ENCODE measurements around the gene LIPC. TPM values are rescaled to one million over a fixed set of nuclear protein-coding genes. Genes with fewer than 3 reads are reported as not detected.

The LIPC gene
- polyA plus RNA-seq, 1 of the 3 experiments (the other 2 are of a cell fraction): not detected

GRCh38 chr15:58512522-58512921, 80.7 kb downstream of the LIPC start:
- H3K9me3 ChIP-seq: no peaks in the 10 kb centered on the region
- H3F3A ChIP-seq (replicated peaks; ENCODE audit: insufficient read depth): no peaks in the 10 kb centered on the region
- CTCF ChIA-PET: no interaction called here
- H2AFZ ChIP-seq (ENCODE audit: low read depth): no peak overlapping the region
- no peaks in the 10 kb centered on the region for H3K9me2 ChIP-seq
- TF ChIP-seq SIN3A (IDR thresholded peaks at IDR 0.05; ENCODE audit: borderline replicate concordance, low read depth, low read length): no peak
- TF ChIP-seq CHD2 (IDR thresholded peaks at IDR 0.05; ENCODE audit: low read length, partially characterized antibody): no peak
- no peak for TF ChIP-seq IRF3 (IDR thresholded peaks at IDR 0.05; ENCODE audit: low read depth, low read length)
- no peak for TF ChIP-seq MEF2A (IDR thresholded peaks at IDR 0.05; ENCODE audit: borderline replicate concordance, low read depth)
- TF ChIP-seq, protein P1, sequence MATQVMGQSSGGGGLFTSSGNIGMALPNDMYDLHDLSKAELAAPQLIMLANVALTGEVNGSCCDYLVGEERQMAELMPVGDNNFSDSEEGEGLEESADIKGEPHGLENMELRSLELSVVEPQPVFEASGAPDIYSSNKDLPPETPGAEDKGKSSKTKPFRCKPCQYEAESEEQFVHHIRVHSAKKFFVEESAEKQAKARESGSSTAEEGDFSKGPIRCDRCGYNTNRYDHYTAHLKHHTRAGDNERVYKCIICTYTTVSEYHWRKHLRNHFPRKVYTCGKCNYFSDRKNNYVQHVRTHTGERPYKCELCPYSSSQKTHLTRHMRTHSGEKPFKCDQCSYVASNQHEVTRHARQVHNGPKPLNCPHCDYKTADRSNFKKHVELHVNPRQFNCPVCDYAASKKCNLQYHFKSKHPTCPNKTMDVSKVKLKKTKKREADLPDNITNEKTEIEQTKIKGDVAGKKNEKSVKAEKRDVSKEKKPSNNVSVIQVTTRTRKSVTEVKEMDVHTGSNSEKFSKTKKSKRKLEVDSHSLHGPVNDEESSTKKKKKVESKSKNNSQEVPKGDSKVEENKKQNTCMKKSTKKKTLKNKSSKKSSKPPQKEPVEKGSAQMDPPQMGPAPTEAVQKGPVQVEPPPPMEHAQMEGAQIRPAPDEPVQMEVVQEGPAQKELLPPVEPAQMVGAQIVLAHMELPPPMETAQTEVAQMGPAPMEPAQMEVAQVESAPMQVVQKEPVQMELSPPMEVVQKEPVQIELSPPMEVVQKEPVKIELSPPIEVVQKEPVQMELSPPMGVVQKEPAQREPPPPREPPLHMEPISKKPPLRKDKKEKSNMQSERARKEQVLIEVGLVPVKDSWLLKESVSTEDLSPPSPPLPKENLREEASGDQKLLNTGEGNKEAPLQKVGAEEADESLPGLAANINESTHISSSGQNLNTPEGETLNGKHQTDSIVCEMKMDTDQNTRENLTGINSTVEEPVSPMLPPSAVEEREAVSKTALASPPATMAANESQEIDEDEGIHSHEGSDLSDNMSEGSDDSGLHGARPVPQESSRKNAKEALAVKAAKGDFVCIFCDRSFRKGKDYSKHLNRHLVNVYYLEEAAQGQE (IDR thresholded peaks at IDR 0.05; ENCODE audit: low read depth, low read length): no peak
- no peak for TF ChIP-seq FOXJ3 (CRISPR knock-in tag; IDR thresholded peaks at IDR 0.05)
- TF ChIP-seq TAF1 (IDR thresholded peaks at IDR 0.05; ENCODE audit: borderline replicate concordance, low read depth, low read length): no peak
- no peak for TF ChIP-seq EZH2phosphoT487 (IDR thresholded peaks at IDR 0.05; ENCODE audit: borderline replicate concordance, low read depth)
- no peaks in the 10 kb centered on the region for H4K20me1 ChIP-seq (ENCODE audit: insufficient read depth)
- no peaks in the 10 kb centered on the region for H3K4me1 ChIP-seq (ENCODE audit: control insufficient read depth in 1 of 2, insufficient read depth in 2 of 2, low read depth in 1 of 2, low read length in 1 of 2)
- H3K79me2 ChIP-seq (ENCODE audit: insufficient read depth): no peaks in the 10 kb centered on the region
- DNase-seq: no peak
- H3K36me3 ChIP-seq (replicated peaks in 1 of 2; ENCODE audit: control insufficient read depth in 1 of 2, insufficient read depth in 2 of 2, low read length in 1 of 2): no peaks in the 10 kb centered on the region
- no peak overlapping the region for H3K9ac ChIP-seq
- H3K27me3 ChIP-seq (ENCODE audit: insufficient read depth): no peaks in the 10 kb centered on the region; the same call in 1 of the 2 replicates
- no peak overlapping the region for H3K4me3 ChIP-seq (ENCODE audit: low read depth in 2 of 2, low read length in 1 of 2)
- no peak overlapping the region for H3K27ac ChIP-seq (ENCODE audit: low read depth in 2 of 2, low read length in 1 of 2)
- POLR2A ChIA-PET: no interaction called here
- 83% methylated on average over 10 of the region's 10 CpGs for WGBS (ENCODE audit: low lambda C conversion rate)
- H3K4me2 ChIP-seq: no peak overlapping the region

GRCh38 chr15:58513008-58513407, 81.2 kb downstream of the LIPC start:
- Histone ChIP-seq H3K9me2 (no peaks in the 10 kb centered on the region), H3K4me2 (no peak overlapping the region), H4K20me1 (ENCODE audit: insufficient read depth) (no peaks in the 10 kb centered on the region), H3K4me1 (ENCODE audit: control insufficient read depth in 1 of 2, insufficient read depth in 2 of 2, low read depth in 1 of 2, low read length in 1 of 2) (no peaks in the 10 kb centered on the region), H3K36me3 (replicated peaks in 1 of 2; ENCODE audit: control insufficient read depth in 1 of 2, insufficient read depth in 2 of 2, low read length in 1 of 2) (no peaks in the 10 kb centered on the region), H3F3A (replicated peaks; ENCODE audit: insufficient read depth) (no peaks in the 10 kb centered on the region), H3K79me2 (ENCODE audit: insufficient read depth) (no peaks in the 10 kb centered on the region), H3K4me3 (ENCODE audit: low read depth in 2 of 2, low read length in 1 of 2) (no peak overlapping the region), H3K9me3 (no peaks in the 10 kb centered on the region), H3K27ac (ENCODE audit: low read depth in 2 of 2, low read length in 1 of 2) (no peak overlapping the region), H3K9ac (no peak overlapping the region), H2AFZ (ENCODE audit: low read depth) (no peak overlapping the region), H3K27me3 (ENCODE audit: insufficient read depth) (no peaks in the 10 kb centered on the region; the same call in 1 of the 2 replicates)
- ChIA-PET POLR2A (no interaction called here), CTCF (no interaction called here)
- no peak for DNase-seq
- 82% methylated on average over 4 of the region's 4 CpGs for WGBS (ENCODE audit: low lambda C conversion rate)
- TF ChIP-seq NFIC (IDR thresholded peaks at IDR 0.05; ENCODE audit: borderline replicate concordance) (no peak), NRF1 (IDR thresholded peaks at IDR 0.05; ENCODE audit: low read depth, low read length) (no peak), FOSL2 (IDR thresholded peaks at IDR 0.05; ENCODE audit: borderline replicate concordance, low read depth) (no peak), USF1 (IDR thresholded peaks at IDR 0.05; ENCODE audit: borderline replicate concordance, low read depth) (no peak), RAD21 (IDR thresholded peaks at IDR 0.05; ENCODE audit: low read length) (no peak), EZH2phosphoT487 (IDR thresholded peaks at IDR 0.05; ENCODE audit: borderline replicate concordance, low read depth) (no peak), RXRA (IDR thresholded peaks at IDR 0.05; ENCODE audit: borderline replicate concordance, low read depth) (no peak), POLR2AphosphoS5 (IDR thresholded peaks at IDR 0.05; ENCODE audit: low read depth, low read length) (no peak), GABPA (IDR thresholded peaks at IDR 0.05; ENCODE audit: low read depth) (no peak), EP300 (IDR thresholded peaks at IDR 0.05; ENCODE audit: borderline replicate concordance in 1 of 2, low read depth in 1 of 2, low read length in 1 of 2) (no peak), YY1 (IDR thresholded peaks at IDR 0.05; ENCODE audit: low read depth) (no peak), SMC3 (IDR thresholded peaks at IDR 0.05; ENCODE audit: low read depth, low read length) (no peak), RFX5 (IDR thresholded peaks at IDR 0.05; ENCODE audit: low read length) (no peak), SIN3A (IDR thresholded peaks at IDR 0.05; ENCODE audit: borderline replicate concordance, low read depth, low read length) (no peak), CHD2 (IDR thresholded peaks at IDR 0.05; ENCODE audit: low read length, partially characterized antibody) (no peak)
- TF ChIP-seq, protein P2, sequence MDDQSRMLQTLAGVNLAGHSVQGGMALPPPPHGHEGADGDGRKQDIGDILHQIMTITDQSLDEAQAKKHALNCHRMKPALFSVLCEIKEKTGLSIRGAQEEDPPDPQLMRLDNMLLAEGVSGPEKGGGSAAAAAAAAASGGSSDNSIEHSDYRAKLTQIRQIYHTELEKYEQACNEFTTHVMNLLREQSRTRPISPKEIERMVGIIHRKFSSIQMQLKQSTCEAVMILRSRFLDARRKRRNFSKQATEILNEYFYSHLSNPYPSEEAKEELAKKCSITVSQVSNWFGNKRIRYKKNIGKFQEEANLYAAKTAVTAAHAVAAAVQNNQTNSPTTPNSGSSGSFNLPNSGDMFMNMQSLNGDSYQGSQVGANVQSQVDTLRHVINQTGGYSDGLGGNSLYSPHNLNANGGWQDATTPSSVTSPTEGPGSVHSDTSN (IDR thresholded peaks at IDR 0.05): no peak
